Fibroblast of mammary gland (primary cell): ENCODE data around the gene RAB31.

Experiments used
- DNase-seq: peaks from one replicate; pipeline ENCODE4 v3.0.0-alpha.2; 2010; ENCODE audit warnings: low read depth
- H3K4me3 ChIP-seq: 2 replicates; pipeline ENCODE4 v1.5.1; 2011; ENCODE audit warnings: low read depth, mild to moderate bottlenecking, low read length, moderate library complexity; ENCODE audit not compliant: control insufficient read depth
- TF ChIP-seq, protein P1 (sequence below): conservative IDR thresholded peaks from 2 replicates; pipeline ENCODE4 v1.5.1; 2011; ENCODE audit warnings: low read depth, low read length, inconsistent platforms; ENCODE audit not compliant: control insufficient read depth, insufficient read depth

Gene RAB31, protein sequence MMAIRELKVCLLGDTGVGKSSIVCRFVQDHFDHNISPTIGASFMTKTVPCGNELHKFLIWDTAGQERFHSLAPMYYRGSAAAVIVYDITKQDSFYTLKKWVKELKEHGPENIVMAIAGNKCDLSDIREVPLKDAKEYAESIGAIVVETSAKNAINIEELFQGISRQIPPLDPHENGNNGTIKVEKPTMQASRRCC

DNA sequence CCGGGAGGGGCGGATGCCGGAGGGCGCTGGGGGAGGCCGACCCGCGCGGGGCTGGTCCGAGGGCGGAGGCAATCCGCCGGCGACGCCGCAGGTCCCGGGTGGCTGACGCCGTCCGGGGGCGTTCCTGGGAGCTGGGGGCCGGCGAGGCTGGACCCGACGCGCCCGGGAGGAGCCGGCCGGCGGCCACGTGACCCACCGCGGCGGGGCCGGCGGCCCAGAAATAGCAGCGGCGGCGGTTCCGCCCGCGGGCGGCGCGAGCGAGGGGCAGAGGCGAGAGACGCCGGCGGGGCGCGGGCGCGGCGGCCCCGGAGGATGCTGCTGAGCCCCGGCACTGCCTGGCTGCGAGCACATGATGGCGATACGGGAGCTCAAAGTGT, at the start of gene RAB31:
Gene RAB31, plus strand, starts transcription at position 245 of the 377 bp plus-strand sequence. Its CDS starts 105 bp downstream, at position 350.
- TF ChIP-seq, protein P1, sequence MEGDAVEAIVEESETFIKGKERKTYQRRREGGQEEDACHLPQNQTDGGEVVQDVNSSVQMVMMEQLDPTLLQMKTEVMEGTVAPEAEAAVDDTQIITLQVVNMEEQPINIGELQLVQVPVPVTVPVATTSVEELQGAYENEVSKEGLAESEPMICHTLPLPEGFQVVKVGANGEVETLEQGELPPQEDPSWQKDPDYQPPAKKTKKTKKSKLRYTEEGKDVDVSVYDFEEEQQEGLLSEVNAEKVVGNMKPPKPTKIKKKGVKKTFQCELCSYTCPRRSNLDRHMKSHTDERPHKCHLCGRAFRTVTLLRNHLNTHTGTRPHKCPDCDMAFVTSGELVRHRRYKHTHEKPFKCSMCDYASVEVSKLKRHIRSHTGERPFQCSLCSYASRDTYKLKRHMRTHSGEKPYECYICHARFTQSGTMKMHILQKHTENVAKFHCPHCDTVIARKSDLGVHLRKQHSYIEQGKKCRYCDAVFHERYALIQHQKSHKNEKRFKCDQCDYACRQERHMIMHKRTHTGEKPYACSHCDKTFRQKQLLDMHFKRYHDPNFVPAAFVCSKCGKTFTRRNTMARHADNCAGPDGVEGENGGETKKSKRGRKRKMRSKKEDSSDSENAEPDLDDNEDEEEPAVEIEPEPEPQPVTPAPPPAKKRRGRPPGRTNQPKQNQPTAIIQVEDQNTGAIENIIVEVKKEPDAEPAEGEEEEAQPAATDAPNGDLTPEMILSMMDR: no peak
- H3K4me3 ChIP-seq: peak within 1 kb of the TSS; percentile 70
- DNase-seq: peak; percentile 66

DNA sequence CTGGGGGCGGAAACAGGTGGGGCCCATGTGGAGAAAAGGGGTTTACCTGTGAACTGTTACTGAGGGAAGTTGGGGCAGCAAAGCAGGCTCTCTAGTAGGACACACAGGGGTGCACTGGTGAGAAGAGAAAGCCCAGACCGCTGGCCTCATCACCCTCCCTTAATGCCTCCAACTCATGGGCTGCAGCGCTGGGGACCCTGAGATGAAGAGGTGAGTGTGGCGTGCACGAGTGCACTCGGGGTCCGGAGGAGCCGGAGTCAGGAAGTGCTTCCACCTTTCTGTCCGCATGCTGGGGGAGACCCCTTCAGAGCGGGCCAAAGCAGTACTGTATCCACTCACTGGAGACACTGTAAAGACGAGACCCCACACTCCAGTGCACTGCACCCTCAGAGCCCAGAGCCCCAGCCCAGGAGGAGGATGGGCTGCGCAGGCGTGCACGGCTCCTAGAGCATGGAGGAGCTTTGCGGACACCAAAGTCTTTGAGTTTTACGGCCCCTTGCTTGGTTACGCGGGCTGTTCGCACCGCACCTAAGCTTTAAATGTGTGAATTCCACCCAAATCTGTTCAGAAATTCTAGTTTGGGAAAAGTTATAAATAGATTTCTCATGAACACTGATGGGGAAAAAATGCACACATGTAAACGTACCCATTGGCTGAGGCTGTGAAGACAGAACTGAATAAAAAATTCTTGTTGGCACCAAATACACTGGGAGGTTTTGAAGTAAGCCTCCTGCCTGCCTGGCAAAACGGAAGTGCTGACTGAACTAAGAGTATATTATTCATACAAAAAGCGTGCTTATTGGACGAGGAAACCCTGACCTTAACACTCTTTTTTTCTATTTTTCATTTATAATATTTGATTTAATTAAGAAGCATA, 48.4 kb upstream of the RAB31 start:
- TF ChIP-seq, protein P1: no peak
- no peak overlapping the region for H3K4me3 ChIP-seq
- DNase-seq: no peak

DNA sequence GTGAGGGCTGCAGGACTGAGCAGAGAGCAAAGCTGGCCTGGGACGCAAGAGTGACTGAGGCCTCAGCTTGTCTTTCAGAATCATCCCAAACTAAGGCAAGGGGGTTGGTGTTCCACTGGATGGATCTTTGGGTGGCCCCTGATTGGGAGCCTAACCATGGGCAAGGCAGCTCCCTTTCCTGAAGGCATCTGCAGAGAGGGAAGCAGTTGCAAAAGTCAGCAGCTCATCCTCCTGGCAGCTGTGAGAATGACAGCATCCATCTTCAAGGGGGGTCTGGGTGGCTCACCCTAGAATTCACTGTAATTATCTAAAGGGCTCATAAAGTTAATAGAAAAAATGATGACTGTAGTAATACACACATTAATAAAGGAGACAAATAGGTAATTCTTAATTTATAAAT, 46.5 kb upstream of the RAB31 start:
- DNase-seq: peak; percentile 51

DNA sequence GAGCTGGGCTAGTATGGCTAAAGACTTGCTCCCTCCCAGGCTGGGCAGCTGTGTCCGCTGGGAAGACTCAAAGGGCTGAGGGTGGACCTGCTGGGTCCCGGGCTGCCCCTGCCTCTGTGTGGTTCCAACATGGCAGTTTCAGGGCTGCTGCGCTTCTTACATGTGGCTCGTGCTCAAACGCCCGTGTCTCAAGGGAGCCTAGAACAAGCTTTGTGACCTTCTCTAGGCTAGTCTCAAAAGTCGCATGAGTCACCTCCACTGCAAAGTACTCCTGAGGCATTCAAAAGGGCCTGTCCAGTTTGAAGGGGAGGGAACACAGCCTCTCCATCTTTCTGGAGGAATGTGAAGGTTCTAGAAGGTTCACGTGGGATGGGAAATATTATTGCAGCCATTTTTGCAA, 44.7 kb upstream of the RAB31 start:
- TF ChIP-seq, protein P1: no peak
- no peak for DNase-seq
- no peak overlapping the region for H3K4me3 ChIP-seq

More for the DNA sequence above, 46.5 kb upstream of the RAB31 start:
- no peak overlapping the region for H3K4me3 ChIP-seq
- TF ChIP-seq, protein P1: peak; percentile 43

DNA sequence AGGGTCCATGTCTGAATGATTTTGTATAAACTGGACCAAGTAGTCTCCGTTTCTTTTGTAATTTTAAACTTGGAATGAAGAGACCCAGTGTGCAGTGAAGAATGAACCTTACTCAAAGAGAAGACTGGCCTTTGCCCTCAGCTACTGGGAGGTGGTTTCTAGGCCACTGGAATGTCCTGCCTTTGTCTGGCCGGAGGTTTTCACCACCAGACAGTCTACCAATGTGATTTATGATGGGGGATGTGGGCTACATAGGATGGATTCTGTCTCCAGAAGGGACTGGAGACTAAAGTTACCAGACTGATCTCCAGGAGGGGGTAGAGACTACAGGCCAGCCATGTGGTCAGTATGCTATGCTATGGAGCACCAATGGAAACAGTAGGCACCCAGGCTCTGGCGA, 42.8 kb upstream of the RAB31 start:
- H3K4me3 ChIP-seq: no peak overlapping the region
- TF ChIP-seq, protein P1: no peak
- no peak for DNase-seq

DNA sequence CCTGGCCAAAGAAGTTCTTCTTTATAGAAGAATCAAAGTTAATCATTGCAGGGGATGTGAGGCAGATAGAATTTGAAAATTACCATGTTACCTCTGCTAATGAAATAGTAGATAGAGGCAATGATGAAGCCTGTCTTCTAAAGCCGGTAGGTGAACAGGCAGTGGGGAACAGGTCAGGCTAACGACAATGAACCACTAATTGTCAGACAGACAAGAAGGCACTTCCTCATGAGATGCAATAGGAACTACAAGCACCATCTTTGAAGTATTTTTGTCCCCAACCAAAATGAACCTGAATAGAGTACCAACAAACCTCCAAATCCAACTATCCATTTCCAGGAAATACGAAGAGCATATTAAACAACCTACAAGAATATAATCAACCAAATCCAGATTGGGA, 41.6 kb upstream of the RAB31 start:
- H3K4me3 ChIP-seq: no peak overlapping the region
- DNase-seq: no peak
- TF ChIP-seq, protein P1: no peak

DNA sequence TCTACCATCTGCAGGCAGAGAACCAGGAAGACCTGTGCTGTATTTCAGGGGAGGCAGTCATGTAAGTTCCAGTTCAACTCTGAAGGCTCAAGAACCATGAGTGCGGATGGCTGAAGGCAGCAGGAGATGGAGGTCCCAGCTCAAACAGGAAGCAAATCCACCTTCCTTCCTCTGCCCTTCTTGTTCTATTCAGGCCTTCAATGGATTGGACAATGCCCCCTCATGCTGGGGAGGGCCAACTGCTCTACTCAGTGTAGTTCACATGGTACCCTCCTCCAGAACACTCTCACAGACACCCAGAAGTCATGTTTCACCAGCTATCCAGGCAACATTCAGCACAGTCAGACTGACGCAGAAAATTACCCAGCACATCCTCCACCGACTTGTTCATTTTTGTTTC, 39.1 kb upstream of the RAB31 start:
- TF ChIP-seq, protein P1: no peak
- no peak for DNase-seq
- H3K4me3 ChIP-seq: no peak overlapping the region
